Measurements from ENCODE around the gene HMCN2.

DNA sequence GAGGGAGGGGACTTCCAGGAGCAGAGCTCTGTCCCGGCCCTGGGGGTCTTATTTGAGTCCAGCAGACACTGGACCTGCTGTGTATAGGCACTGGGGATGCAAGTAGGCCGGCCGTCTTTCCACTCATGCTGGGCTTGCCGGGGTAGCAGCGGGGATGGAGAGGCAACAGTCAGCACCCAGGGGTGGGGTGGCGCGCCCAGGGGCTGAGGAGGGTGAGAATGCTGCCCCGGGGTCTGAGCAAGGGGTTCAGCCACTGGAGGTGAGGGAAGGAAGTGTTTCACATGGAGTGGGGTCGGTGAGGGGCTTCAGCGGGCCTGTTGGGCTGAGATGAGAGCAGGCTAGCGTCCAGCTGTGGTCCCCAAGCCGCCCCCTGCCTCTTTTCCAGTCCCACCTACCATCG, 88.8 kb downstream of the HMCN2 start:
- TF ChIP-seq, protein P1, sequence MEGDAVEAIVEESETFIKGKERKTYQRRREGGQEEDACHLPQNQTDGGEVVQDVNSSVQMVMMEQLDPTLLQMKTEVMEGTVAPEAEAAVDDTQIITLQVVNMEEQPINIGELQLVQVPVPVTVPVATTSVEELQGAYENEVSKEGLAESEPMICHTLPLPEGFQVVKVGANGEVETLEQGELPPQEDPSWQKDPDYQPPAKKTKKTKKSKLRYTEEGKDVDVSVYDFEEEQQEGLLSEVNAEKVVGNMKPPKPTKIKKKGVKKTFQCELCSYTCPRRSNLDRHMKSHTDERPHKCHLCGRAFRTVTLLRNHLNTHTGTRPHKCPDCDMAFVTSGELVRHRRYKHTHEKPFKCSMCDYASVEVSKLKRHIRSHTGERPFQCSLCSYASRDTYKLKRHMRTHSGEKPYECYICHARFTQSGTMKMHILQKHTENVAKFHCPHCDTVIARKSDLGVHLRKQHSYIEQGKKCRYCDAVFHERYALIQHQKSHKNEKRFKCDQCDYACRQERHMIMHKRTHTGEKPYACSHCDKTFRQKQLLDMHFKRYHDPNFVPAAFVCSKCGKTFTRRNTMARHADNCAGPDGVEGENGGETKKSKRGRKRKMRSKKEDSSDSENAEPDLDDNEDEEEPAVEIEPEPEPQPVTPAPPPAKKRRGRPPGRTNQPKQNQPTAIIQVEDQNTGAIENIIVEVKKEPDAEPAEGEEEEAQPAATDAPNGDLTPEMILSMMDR (IDR thresholded peaks at IDR 0.05) = no peak
- TF ChIP-seq EP300 (IDR thresholded peaks at IDR 0.05) (no peak), POLR2AphosphoS5 (IDR thresholded peaks at IDR 0.05) (no peak), POLR2A (IDR thresholded peaks at IDR 0.05) (no peak)

All from stomach (tissue), 4 donors.